HG03432 (cell line): ENCODE data around the gene TMEM87B.
"Not testable (repeated sequence)": the region's sequence is repeated elsewhere in the genome, so short reads cannot be mapped to it uniquely, and the experiment has no call there.

Source experiments
- ATAC-seq: cut with Tn5 transposase; IDR thresholded peaks from one replicate; pipeline ENCODE4 v1.9.1; 2021; ENCODE audit warnings: mild to moderate bottlenecking, moderate library complexity; ENCODE audit not compliant: unreplicated experiment

Gene TMEM87B

DNA sequence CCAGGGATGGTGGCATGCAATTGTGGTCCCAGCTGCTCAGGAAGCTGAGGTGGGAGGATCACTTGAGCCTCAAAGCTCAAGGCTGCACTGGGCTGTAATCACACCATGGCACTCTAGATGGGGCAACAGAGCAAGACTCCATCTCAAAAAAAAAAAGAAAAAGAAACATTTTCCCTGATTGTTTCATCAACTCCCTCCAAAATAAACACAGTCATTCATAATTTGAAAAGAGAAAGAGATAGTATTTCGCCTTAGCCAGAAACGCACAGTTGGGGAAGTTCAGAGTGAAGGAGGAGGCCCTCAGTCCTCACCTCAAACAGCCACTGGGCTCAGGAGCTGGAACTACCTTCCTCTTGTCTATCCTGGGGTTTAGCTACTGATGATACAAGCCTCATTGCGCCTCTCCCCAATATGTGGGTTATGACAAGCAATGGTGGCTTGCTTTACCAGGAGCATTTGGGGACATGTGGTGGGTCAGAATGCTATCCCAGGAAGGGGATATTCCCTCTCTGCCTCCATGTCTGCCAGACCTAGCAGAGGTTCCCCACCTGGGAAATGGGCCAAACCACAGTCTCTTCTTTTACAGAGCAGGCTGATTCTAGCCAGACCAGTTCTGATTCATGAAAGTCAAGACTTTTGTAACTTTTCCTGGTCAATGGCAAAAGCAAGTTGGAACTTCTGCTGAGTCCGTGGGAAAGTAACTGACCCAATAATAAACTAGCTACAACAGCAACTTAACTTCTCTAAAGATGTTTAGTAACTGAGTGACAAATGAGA is 22.2 kb upstream of the TMEM87B start:
- no peak for ATAC-seq

DNA sequence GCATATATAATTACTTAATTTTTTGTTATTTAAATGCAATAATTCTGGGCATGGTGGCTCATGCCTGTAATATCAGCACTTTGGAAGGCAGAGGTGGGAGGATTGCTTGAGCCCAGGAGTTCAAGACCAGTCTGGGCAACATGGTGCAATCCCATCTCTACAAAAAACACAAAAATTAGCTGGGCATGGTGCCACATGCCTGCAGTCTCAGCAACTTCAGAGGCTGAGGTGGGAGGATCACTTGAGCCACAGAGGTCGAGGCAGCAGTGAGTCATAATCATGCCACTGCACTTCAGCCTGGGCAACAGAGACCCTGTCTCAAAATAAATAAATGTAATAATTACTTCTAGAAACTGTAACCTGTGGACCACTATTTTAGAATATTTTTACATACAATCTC is 21.5 kb upstream of the TMEM87B start:
- no peak for ATAC-seq

DNA sequence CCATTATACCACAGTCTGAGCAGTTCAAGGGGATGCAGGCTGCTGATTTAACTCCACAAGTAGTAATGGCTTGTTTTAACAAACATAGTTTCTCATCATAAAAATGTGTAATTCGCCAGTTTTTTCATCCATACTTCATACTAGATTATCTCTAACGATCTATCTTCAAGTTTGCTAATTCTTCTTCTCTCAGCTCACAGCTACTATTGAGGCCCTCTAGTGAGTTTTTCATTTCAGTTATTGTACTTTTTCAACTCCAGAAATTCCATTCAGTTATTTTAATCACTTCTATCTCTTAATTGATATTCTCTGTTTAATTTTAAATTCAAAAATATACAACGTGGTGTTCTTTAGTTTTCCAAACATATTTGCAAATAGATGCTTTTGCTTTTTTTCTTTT is 20.1 kb upstream of the TMEM87B start:
- ATAC-seq: no peak

DNA sequence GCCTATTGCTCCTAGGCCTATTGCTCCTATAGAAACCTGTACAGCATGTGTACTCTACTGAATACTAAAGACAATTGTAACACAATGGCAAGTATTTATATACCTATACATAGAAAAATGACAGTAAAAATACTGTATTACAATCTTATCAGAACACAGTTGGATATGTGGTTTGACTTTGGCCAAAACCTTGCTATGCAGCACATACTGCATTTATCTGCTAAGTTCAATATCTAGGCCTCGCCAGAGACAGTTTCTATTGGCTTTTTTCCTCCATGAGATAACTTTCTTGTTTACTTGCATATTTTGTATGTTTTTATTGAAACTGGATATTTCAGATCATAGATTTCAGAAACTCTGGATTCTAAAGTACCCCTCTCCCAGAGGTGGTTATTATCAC is 19.3 kb upstream of the TMEM87B start:
- no peak for ATAC-seq

DNA sequence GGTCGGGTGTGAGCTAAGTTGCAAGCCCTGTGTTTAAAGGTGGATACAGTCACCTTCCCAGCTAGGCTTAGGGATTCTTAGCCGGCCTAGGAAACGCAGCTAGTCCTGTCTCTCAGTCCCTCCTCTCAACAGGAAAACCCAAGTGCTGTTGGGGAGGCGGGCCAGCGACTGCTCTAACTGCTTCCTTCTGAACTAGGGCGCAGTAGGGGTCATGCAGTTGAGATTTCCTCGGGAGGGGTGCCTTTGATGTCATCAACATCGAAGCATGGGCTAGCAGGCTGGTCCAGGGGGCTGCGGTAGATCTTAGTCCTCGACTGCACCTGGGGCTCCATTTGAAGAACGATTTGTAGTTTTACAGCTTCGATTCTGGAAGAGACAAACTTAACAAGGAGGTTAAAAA is 15.5 kb upstream of the TMEM87B start:
- ATAC-seq: not testable (repeated sequence)

DNA sequence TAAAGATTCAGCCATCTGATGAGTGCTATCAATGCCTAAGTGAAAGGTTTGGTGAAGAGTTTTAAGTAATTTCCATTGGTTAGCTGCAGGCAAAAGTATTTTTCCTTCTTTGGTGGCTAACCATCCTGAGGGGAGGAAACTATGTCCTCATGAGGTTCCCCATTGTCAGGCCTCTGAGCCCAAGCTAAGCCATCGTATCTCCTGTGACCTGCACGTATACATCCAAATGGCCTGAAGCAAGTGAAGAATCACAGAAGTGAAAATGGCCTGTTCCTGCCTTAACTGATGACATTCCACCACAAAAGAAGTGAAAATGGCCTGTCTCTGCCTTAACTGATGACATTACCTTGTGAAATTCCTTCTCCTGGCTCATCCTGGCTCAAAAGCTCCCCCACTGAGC is 15.0 kb upstream of the TMEM87B start:
- ATAC-seq: not testable (repeated sequence)

DNA sequence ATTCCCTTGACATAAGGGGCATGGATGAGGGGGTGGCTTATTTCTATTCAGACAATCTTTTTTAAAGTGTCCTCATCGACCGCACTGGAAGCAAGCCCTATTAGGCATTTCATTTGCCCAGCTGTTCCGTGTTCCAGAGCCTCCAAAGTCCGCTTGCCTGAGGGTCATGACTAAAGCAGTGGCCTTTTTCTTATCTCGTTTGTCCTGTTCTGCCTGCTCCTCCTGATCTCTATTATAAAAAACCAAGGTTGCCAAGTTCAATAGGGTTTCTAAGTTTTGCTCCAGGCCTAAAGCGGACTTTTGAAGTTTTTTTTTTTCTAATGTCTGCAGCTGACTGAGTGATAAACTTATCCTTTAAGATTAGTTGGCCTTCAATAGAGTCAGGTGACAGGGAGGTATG is 13.6 kb upstream of the TMEM87B start:
- not testable (repeated sequence) for ATAC-seq

DNA sequence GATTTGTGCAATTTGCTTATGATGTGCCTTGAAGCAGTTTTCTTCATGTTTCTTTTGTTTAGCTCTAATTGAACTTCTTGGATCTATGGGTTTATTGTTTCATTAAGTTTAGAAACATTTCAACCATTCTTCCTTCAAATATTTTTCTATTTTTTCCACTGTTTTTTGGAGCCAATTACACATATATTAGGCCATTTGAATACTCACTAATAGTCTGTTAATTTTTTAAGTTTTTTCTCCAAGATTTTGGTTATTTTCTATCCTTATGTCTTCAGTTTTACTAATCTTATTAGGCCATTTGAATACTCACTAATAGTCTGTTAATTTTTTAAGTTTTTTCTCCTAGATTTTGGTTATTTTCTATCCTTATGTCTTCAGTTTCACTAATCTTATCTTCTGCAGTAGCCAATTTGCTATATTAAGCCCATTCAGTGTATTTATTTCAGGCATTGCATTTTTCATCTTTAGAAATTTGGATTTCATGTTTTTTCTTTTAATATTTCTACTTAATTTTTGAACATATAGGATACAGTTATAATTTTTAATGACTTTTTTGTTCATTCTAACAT is 9.5 kb upstream of the TMEM87B start:
- no peak for ATAC-seq

DNA sequence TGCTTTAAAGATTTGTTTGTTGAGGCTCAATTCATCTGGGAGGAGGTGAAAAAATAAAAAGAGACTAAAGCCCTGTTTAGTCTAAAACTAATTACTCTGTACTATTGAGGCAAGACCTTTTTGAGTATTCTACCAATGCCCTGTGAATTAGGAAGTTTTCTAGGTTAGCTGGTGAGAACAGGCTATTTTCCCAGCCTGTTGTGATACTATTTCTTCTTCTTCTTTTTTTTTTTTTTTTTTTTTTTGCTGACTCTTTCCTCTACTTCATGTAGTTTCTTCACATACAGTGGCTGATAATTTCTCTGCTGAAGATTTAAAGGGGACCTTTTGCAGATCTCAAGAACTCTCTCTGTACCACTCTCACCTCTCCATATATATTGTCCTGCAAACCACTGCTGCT is 8.8 kb upstream of the TMEM87B start:
- no peak for ATAC-seq

DNA sequence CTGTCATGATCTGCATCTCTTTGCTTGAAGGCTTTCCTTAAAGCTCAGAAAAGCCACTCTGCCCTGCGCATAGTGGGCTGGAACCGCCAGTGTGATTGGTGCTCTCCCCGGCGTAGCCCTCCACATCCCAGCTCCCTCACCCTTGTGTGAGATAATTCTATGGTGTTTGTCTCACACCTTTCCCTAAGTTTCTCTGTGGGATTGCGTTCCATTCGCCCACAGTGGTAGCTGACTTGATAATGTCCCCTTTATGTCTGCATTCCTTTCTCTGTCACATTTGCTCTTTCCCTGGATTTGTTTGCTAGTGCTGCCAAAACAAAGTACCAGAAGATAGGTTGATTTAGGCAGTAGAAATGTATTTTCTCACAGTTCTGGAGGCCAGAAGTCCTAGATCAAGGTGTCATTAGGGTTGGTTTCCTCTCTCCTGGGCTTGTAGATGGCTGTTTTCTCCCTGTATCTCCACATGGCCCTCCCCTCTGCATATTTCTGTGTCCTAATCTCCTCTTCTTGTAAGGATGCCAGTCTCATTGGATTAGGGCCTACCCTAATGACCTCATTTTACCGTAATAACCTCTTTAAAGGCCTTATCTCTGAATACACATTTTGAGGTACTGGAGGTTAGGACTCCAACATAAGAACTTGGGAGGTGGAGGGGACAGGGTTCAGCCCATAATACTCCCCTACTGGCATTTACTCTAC is 7.4 kb upstream of the TMEM87B start:
- no peak for ATAC-seq

DNA sequence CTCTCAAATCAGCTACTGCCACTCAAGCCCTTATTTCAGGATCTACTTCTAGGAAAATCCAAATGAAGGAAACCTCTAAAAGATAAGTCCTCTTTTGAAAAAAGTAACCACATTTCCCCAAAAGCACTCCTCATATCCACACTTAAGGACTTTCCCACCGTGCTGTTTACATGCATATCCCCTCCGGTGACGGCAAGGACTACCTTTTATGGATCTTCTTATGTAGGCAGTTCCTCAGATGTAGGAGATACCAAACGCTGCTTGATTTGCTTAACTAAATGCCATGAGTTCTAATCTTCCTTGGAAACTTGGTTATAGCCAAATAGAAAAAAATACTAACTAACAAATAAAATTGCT is 6.9 kb upstream of the TMEM87B start:
- ATAC-seq: no peak

DNA sequence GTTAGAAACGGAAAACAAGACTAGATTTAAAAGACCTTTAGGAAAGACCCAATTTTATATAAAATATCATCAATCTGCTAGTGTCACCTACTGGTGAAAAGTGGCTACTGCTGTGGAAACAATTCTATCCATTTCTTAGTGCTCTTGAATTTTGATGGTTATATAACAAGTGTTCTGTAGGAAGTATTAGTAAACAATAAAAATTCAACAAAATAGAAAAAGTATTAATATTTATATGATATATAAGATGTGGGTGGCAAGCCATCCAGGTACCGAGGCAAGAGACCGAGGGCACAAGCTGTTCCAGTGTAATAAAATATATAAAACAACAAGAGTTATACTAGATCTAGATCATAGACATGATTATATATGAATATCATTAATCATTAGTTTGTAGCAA is 6.2 kb upstream of the TMEM87B start:
- no peak for ATAC-seq

DNA sequence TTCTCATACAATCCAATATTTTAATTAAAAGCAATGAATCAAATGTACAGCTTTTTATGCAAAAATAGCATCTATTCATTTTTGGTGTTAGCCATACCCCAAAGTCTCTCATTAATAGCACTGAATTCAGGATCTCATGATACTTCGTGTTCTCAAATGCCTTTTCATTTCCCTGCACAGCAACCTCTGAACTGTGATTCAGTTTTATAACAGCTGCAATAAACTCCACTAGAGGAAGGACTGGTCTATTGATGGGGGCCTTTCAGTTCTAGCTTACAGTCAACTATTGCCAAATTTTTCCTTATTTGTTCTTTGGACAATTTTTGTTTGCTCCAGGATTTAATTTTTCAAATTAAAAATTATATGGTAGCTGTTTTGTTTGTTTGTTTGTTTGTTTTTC is 4.8 kb upstream of the TMEM87B start:
- ATAC-seq: no peak

DNA sequence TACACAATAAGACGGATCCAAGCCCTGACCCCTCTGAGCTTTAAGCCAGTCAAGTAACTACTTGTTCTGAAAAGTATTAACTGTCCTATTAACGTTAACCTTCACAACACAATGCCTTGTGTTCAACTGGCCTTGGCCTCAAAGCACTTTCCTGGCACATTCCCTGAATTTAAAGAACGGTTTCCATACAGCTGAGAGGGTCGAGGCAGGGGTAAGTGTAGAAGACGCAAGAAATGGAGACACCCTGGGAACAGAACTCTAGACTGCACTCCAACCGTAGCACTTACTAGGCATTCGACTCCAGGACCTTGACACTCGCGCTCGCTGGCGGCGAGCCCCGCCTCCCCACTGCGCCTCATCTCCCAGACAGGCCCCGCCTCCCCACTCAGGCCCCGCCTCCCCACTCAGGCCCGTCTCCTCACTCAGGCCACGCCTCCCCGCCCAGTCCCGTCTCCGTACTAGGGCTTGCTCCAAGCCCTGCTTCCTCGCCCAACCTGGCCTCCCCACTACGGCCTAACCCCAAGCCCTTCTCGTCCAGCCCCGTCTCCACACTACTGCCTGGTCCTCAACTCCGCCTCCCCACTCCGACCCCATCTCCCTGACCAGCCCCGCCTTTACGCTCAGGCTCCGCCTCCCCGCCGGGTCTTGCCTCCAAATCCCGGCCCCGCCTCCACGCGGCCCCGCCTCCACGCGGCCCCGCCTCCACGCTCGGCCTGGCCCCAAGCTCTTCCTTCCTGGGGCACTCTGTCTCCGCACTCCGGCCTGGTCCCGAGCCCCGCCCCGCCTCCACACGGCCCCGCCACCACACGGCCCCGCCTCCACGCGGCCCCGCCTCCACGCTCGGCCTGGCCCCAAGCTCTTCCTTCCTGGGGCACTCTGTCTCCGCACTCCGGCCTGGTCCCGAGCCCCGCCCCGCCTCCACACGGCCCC is 887 bp upstream of the TMEM87B start:
- ATAC-seq: peak; percentile 70

DNA sequence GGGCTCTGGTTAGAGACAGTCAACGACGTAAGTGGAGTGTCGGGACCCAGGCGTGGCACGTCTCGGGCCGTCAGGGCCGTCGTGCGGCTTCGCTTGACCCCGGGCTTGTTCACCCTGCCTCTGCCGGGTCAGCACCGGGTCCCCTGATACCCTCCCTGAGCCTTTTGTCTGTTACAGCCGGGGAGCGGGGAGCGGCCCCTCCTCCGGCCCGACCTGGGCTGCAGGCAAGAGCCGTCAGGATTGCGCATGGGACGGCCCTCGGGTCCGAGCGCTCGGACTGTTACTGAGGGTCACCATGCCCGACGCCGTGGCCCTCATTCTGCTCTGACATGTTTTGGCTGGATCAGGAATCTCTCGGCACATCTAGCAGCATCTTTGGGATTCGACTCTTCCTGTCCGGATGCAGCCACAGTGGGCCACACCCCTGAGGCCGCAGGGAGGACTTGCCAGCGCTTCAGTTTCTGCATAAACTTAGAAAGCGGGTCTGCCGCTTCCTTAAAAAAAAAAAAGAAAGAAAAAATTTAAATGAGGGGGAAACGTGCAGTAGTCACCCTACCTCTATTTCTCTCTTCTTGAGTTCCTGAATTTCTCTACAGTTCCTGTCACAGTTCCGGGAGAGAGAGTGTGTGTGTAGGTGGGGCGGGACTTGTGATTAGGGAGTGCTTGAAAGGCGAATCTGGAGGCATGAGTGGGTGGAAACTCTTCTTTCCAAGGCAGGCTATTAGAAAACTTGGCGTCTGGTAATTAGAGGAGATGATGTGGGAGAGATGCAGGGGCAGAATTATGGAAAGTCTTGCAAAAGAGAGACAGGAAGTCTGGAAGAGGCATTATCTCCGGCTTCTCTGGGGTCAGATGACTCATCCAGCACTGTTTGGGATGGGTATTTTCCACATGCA is 909 bp downstream of the TMEM87B start:
- peak; percentile 0 for ATAC-seq

DNA sequence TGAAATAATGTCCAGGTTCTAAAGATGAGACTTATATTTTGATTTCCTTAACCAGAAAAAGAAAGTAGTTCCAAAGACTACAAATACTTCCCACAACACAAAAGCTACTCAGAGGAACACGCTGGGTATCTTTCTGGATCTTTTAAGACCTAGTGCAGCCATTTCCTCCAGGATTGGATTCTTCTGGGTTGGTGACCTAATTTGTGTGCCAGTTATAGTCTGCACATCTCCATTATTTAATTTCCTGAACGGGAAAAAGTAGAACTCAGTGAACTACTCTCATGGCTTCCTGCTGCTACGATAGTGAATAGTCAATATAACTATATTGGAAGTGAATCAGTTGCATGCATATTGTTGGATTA is 1.5 kb downstream of the TMEM87B start:
- ATAC-seq: no peak

DNA sequence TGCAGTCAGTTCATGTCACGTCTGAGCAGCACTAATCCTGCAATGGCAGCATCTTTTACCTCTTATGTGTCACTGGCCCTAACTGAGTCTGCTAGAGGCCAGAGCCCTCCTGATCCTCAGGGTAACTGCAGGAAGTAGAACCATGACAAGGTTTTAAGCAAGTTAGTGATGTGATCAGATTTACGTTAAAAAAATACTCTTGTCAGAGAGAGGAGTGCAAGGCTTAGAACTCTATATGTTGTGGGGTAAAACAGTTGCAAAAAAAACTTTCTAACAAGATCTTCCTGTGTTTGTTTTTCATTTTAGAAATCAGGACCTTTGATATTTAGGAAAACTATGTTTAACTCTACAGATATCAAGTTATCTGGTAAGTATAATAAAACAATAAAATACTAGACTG is 4.6 kb downstream of the TMEM87B start:
- ATAC-seq: no peak

DNA sequence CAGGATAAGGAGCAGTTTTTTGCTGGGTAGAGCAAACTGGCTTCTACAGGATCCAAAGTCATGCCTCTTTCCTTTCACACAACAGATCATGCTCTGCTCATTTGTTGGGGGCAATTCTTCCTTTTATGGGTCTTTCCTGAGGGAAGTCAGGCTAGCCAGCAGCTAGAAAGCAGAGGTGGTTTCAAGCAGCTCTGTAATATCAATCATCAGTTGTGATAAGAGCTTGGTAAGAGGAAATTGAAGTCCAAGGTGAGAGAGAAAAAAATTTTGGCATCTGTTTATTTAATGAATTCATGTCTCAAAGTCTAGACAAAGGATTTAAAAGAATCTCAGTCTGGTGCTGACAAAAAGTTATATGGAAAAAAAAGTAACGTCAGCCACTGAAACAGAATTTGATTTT is 6.2 kb downstream of the TMEM87B start:
- ATAC-seq: no peak

DNA sequence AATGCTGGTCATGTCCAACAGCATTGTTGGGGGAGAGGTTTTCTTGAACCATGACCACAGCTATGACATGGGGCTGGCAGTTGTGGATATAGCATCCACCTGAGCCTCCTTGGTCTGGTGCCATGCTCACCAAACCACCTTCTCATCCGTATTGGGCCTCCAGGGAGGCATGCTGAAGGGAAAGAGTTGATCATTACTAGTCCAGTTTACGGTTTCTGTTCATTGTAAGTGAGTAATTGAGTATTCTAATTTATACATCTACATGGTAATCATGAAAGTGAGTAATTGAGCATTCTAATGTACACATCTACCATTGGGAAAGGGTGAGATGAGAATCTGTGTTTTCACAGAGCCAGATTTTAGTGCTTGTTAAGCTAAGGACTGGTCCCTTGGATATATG is 6.8 kb downstream of the TMEM87B start:
- no peak for ATAC-seq

DNA sequence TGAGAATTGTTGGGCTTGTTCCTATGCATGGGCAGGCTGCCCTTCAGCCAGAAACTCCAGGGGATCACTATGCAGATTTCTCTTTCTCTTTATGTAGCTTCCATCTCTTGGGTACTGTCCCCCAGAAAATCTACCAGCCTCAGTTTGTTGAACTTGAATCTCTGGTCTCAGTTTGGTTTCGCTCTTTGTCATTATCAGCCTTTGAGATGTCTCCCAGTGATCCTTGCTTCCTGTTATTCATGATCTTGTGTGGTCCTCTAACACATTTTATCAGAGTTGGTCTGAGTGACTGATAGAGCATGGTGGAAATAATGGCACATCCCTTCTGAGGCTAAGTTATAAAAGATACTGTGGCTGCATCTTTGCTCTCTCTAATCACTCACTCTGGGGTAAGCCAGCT is 7.8 kb downstream of the TMEM87B start:
- ATAC-seq: no peak
